ENCODE data around the gene CR1.
"Not testable (repeated sequence)": the region's sequence is repeated elsewhere in the genome, so short reads cannot be mapped to it uniquely, and the experiment has no call there.

Gene CR1

DNA sequence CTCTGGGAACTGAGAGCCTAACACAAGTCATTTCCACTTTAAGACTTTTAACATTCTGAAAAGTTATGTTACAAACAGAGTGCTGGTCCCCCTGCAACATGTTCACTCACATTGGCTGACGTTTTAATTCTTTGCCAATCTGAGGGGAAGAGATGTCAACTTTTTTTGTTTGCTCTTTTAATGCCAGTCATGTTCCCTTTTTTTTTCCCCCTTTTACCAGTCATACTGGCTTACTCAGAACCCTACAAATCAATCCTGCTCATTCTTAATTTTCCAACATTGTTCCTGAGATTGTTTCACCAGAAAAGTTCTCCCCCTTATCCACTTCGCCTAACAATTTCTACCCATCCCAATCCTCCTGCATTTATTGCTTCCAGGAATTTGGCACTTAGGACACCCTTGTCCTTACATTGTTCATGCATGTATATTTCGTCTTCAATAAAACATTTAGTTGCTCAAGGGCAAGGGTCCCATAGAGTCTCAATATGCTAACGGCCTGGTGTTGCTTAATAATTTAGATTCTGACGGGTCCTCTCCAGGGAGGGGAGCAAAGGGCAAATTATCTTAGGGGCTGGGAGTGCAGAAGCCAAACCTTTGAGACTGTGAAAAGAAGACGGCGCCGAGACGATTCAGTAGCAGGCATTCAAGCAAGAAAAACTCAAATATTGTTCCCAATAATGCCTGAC, 148.4 kb downstream of the CR1 start:
- DNase-seq: no peak
- no peak for ATAC-seq

DNA sequence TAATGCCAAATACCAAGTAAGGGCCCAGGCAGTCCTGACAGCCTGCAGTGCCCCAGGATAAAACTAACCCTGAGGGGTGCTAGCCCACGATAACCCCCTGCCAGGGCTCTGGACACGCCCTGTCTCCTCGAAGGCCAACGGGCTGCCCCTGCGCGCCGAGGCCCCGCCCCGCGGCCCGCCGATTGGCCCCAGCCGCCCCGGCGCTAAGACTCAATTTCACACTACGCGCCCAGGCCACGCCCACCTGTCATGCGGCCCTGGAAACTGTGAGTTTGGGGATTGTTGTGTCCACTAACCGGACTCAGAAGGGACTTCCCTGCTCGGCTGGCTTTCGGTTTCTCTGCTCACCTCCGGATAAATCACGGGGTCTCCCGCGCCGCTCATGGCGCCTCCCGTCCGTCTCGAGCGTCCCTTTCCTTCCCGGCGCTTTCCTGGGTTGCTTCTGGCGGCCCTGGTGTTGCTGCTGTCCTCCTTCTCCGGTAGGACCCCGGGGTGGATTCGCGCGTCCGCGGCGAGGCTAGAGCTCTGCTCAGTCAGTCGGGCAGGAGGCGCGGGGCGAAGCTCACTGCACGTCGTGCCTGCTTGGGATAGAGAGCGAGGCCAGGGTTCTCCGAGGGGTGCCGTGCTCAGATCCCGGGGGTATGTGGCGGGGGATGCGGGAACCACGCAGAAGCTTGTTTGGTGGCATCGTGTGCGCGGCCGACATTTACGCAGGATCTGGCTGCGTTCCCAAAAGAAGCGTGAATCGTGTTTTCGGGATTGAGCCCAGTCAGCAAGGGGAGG, 149.1 kb downstream of the CR1 start, which contains the start of gene CR1L:
Gene CR1L (plus strand): TSS at position 282 of the 783 bp plus-strand sequence. CDS start 101 bp downstream, at position 383.
- ATAC-seq: peak; percentile 98

DNA sequence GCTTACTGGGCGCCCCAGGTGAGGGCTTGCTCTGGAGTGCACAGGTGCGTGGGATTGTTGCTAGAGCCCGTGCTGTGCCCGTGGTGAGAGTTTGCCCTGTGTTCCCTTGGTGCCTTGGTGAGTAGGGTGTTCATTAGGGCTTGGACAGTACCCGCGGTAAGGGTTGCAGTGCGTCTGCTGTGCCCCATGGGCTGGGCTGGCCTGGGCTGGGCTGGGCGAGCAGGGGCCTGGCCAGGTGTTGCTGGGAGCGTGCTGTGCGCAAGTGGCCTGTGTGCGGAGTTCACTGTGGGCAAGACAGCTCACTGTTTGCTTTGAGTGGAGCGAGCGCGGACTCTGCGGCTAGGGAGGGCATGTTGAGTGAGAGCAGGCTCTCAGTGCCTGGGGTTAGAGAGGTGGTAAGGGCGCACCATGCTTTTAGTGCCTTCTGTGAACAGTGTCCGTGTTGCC, 149.7 kb downstream of the CR1 start:
- DNase-seq (no peak), ATAC-seq (no peak)

More for the DNA sequence above, 149.1 kb downstream of the CR1 start, which contains the start of gene CR1L:
- DNase-seq: peak; percentile 85

DNA sequence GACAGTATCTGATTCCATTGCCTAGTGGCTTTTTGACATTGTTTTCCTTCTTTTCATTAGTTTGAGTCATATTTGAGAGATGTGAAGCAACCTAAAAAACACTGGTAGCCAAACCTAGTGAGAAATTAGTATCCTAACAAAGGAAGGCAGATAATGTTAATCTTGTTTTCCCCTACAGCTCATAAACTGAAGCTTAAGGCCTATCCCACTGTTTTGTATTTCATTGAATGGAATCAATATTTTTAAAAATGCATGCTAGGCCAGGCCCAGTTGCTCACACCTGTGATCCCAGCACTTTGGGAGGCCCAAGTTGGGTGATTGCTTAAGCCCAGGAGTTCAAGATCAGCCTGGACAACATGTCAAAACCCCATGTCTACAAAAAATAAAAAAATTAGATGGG, 150.2 kb downstream of the CR1 start:
- no peak for ATAC-seq
- no peak for DNase-seq

DNA sequence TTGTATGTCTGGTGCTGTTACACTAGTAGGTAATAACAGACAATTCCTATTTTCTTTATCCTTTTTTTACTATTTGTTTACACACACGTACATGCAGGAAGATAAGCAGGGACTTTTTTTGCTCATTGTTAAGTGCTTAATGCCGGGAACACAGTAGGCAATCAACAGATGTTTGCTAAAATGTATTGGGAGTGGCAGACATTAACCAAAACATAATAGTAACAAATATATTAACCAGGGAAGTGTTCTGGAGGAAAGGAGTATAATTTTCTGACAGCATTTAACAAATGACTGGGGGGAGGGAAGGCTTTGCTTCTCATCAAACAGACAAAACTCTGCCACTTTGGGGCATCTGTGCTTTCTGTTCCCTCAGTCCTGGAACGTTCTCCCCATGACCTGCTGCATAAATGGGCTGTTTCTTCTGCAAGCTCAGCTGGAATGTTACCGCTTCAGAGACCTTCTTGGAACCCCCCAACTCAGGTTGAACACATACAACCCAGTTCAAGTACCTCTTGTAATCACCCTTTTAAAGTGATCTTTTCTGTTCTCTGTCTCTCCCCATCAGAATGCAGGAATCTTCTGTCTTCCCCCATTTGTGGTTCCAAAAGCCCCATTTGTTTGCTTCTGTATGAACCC, 151.1 kb downstream of the CR1 start:
- ATAC-seq: no peak

DNA sequence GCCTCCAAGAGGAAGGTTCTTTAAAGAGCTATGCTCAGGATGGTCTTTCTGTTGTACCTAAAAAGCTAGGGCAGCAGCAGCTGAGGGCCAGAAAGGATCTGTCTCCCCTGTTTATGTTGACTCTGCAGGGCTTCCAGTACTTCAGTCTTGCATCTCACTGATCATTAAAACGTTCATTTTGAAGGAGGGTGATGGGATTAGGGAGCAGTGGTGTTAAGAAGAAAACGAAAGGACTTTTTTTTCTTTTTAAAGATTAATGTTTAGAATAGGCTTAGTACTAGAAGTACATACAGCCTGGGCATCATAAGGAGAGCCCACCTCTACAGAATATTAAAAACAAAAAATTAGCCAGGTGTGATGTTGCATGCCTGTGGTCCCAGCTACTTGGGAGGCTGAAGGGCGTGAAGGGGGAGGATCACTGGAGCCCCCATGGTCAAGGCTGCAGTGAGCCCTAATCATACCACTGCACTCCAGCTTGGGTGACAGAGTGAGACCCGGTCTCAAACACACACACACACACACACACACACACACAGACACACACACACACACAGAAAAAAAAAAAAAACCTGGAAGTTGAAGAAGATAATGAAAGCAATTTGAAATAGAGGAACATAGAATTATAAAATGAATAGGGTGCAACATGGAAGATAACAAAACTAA, 151.8 kb downstream of the CR1 start:
- ATAC-seq (no peak), DNase-seq (no peak)

More for the DNA sequence above, 151.1 kb downstream of the CR1 start:
- no peak for DNase-seq

DNA sequence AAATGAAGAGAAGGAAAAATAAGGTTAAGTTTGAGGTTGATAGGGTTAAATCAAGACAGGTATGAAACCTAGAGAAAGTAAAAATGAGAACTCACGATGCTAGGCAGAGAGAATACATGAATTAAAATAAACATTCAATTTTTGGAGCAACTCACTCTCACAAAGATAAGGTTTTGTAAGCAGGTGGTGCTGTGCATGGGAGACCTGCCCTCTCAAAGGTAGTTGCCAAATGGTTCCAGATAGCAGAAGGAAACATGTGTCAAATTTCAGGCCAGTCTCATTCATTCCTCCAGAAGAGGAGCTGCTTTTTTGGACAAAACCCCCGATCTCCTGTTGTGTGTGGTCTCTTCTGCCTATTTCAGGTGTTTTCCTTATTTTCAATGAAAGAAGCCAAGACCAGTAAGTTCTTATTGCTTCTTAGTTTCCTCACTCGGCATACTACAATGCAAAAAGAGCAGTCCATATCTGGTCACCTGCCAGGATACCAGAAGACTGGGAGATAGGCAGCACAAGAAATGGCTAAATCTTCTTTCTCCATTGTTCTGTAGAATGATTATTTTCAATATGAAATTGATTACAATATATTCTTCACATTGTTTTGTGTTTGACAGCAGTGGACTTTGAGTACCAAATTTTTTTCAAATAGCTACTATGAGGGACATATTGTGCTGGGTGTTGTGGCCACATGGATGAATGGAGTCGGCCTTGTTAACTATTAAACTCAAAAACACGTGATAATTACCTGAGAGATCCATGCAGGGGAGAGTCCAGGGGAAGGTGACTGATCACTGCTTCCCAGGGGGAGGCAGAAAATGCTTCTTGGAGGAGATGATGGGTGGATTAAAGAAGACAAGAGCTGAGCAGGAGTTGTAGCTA, 152.6 kb downstream of the CR1 start:
- ATAC-seq: no peak

DNA sequence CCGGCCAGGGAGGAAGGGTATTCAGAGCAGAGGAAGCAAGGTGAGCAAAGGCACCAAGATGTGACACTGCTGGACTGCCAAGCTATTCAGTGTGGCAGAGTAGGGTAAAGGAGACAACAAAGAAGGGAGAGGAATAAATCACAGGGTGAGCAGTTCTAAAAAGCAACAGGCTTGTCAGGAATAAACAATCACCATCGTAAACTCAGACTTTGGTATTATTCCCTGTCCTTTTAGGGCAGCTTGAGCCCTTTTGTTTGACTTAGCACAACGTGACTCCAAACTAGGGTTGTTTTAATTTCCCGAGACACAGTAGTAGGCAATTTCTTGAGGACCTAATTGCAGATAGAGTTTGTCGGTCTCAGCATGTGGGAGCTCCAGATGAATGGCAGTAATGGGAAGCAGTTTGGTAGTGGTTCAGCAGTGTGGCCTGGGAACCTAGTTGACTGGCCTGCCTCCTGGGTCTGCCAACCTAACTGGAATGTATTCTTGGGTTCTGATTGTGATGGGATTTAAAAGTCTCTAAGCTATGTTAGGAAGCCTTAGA, 153.3 kb downstream of the CR1 start:
- ATAC-seq (no peak), DNase-seq (no peak)

More for the DNA sequence above, 152.6 kb downstream of the CR1 start:
- no peak for DNase-seq

DNA sequence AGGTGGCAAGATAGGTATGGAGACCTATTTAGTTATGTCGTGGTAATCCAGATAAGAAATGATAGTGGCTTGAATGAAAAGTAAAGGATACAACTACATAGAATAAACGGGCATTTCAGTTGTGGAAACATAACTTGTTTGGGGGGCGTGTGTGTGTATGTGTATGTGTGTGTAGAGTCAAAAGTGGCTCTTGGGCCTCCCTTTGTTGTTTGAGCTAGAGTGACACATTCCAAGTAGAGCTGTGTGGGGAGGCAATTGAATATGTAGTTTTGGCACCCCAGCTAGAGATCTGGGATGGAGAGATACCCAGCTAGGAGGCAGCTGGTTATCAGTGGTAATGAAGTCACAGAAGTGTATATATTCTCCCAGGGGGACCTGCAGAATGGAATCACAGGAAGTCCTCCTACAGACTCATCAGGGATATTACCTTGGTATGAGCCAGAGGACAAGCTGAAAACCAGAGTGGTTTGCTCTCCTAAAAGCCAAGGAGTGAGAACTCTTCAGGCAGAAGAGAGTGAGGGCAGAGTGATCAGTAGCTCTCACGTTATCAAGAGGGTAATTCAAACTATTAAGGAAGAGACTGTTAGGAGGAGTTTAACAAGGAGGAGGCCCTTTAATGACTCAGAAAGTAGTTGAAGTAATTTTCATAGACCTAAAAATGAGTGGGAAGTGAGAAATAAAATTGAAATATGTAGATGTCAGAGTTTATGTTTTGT, 154.1 kb downstream of the CR1 start:
- ATAC-seq (no peak), DNase-seq (no peak)

DNA sequence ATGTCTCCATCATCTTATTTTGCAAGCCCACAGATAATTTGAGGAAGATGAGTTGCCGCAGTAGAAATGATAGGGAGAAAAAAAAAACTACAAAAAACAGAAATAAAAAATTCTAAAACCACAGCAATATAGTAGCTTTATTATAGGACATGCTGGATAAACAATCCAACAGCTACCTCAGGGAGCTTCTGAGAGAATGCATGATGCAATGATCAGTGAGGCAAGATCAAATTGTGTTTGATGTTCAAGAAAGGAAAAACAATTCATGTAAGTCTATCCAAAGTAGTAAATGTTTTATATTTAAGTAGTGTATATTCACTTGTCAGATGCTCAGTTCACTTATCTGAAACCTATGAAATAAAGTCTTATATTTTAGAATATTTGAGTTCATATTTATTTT, 155.6 kb downstream of the CR1 start:
- ATAC-seq: no peak
- DNase-seq: no peak

DNA sequence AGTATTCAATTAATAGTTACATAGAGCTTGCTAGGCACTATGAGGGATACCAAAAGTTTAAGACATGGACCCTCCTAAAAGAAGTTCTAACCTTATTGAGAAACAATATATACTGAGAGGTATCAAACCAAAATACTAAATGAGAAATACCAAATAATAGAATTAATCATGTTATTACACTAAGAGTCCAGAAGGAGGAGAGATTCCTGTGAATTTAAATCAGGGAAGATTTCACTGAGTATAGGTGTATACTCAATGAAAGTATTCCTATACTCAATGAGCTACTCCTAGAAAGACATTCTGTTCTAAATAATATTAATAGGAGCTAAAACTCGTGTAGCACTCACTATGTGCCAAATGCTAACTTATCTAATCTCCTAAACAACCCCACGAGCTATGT, 158.4 kb downstream of the CR1 start:
- ATAC-seq: no peak
- no peak for DNase-seq

DNA sequence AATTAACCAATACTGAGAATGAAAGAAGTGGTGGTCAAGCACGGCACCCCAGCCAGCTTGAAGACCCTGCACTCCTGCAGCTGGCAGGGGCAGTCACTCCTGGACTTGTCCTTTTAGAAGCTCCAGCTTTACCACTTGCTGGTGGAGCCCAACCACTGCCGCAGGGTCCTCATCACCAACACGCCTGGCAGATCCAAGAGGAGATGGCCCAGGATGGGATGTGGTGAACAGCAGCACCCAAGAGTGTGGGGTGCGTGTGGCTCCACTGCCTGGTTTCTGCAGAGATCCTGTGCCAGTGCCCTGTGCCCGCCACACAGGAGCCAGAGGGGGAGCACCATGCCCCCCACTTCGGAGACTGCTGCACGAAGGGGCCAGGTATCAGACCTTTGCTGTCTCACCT, 162.5 kb downstream of the CR1 start:
- DNase-seq (no peak), ATAC-seq (no peak)

DNA sequence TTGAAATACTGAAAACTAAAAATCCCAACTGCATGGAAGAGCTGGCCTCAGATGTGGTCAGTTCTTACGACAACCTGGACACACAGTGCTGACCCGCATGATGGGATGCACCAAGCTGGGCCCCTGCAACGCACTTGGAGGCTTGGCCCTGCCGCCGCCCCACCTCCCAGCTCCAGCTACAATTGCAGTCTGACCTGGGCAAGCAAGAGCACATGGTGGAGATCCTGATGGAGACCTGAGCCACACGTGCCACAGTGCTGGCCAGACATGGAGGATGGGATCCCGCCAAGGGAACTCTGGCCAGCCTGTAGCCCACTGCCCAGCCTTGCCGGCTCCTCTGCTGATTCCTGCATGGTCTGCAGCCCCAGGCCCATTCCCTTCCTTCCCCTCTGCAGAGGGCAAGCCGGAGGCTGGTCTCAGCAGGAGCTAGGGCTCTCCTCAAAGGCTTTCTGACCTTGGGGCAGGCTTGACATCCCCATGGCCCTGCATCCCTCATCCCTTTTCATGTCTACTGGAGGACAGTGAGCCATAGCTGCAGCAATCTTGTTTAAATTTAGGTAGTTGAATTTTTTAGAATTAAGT, 163.0 kb downstream of the CR1 start:
- no peak for ATAC-seq
- no peak for DNase-seq

DNA sequence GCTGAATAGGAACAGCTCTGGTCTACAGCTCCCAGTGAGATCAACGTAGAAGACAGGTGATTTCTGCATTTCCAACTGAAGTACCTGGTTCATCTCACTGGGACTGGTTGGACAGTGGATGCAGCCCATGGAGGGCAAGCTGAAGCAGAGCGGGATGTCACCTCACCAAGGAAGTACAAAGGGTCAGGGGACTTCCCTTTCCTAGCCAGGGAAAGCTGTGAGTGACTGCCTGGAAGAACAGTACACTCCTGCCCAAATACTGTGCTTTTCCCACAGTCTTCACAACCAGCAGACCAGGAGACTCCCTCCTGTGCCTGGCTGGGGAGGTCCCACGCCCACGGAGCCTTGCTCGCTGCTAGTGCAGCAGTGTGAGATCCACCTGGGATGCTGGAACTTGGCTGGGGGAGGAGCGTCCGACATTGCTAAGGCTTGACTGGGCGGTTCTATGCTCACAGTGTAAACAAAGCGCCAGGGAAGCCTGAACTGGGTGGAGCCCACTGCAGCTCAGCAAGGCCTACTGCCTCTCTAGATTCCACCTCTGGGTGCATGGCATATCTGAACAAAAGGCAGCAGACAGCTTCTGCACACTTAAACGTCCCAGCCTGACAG, 163.7 kb downstream of the CR1 start:
- no peak for ATAC-seq
- no peak for DNase-seq

DNA sequence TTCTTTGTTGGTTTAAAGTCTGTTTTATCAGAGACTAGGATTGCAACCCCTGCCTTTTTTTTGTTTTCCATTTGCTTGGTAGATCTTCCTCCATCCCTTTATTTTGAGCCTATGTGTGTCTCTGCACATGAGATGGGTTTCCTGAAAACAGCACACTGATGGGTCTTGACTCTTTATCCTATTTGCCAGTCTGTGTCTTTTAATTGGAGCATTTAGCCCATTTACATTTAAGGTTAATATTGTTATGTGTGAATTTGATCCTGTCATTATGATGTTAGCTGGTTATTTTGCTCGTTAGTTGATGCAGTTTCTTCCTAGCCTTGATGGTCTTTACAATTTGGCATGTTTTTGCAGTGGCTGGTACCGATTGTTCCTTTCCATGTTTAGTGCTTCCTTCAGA, 165.5 kb downstream of the CR1 start:
- ATAC-seq, DNase-seq: not testable (repeated sequence)

DNA sequence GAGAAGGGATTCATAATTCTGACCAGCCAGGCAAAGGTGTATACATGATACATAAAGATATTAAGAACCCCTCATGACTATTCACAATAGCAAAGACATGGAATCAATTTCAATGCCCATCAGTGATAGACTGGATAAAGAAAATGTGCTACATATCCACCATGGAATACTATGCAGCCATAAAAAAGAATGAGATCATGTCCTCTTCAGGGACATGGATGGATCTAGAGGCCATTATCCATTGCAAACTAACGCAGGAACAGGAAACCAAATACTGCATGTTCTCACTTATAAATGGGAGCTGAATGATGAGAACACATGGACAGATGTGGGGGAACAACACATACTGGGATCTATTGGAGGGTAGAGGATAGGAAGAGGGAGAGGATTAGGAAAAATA, 170.4 kb downstream of the CR1 start:
- DNase-seq (no peak), ATAC-seq (no peak)

DNA sequence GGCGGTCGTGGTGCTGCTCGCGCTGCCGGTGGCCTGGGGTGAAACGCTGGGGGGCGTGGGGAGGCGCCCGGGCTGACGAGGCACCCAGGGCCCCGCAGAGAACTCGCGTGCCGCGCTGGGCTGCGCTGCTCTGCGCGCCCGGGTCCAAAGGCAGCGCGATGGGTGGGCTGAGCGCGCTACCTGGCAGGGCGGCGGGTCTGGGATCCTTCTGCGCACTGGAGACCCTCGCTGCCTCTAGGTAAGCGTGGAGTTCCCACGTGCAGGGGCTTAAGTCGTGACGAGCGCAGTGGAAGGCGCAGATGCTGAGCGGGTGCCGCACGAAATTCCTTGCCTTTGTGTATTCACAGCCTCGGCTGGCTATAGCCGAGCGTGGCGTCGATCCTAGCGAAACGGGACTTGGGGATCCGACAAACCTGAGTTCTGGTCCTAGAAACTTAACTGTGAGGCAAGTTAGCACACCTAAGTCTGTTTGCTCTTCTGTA, 173.6 kb downstream of the CR1 start:
- ATAC-seq: no peak
- no peak for DNase-seq

DNA sequence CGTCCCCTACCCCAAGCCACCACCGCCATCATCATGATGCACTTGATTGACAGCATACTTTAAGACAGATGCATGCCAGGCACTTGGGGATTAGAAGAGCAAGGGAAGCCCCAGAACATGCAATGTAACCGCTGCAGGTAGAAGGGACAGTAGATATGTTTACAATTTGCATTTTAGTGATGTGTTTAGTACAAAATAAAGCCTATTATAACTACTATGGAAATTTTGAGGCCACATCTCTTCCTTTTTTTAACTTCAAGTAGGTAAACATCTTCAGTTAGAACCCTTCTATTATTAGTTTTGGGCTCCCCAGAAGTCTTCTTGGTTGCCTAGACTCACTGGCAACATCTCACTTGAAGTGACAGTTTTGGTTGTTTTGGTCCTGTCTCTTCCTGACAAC, 174.2 kb downstream of the CR1 start:
- DNase-seq (no peak), ATAC-seq (no peak)

DNA sequence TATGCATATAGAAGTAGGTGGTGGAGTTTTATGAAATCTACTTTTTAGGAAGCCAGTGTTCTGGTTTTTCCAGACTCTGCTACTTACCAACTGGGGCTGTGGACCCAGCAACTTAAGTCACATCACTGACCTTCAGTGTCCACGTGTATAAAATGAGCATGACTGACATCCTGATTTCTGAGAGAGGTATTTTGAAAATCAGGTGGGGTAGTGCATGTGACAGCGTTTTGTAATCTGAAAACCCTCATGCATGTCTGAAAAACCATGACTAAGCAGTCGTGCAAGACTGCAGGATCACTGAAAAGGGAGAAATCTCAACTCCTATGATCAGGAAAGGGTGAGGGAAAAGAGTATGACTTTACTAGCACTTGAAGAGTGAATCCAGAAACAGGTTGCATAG, 175.0 kb downstream of the CR1 start:
- DNase-seq (no peak), ATAC-seq (no peak)

Data from stimulated activated naive CD8-positive, alpha-beta T cell treated with anti-CD3 and anti-CD28 coated beads, Interleukin-15, Interleukin-2, amounts not matched to agents 100 U/mL and 50 U/mL, for 24 hours (primary cell).